Smooth muscle cell (in vitro differentiated cells): ENCODE results near the gene GID8. TPM values are rescaled to one million over a fixed set of nuclear protein-coding genes. Genes with fewer than 3 reads are reported as not detected.

Experiments used
- DNase-seq: peaks from one replicate; lab custom pipeline; 2025; ENCODE audit not compliant: unreplicated experiment; lab: John Stamatoyannopoulos, UW
- H2AFZ ChIP-seq: fragments of 200-600 bp; sonication (generic); 2 replicates; pipeline ENCODE4 v1.6.0; 2016; ENCODE audit warnings: antibody characterized with exemption, low read depth, mild to moderate bottlenecking
- H3F3A ChIP-seq: fragments of 200-600 bp; sonication (generic); 2 replicates; pipeline ENCODE4 v1.6.0; 2017; ENCODE audit warnings: antibody characterized with exemption, low read depth
- H3K27ac ChIP-seq: fragments of 200-600 bp; sonication (generic); 2 replicates; pipeline ENCODE4 v1.5.1; 2016; ENCODE audit warnings: low read depth, mild to moderate bottlenecking
- H3K27me3 ChIP-seq: fragments of 200-600 bp; sonication (generic); 2 replicates; pipeline ENCODE4 v1.6.1; 2016; ENCODE audit warnings: low read depth, mild to moderate bottlenecking
- H3K36me3 ChIP-seq: fragments of 200-600 bp; sonication (generic); 2 replicates; pipeline ENCODE4 v1.5.1; 2016; ENCODE audit warnings: low read depth
- H3K4me1 ChIP-seq: fragments of 200-600 bp; sonication (generic); 2 replicates; pipeline ENCODE4 v1.5.1; 2016; ENCODE audit warnings: low read depth
- H3K4me2 ChIP-seq: fragments of 200-600 bp; sonication (generic); 2 replicates; pipeline ENCODE4 v1.6.0; 2016; ENCODE audit warnings: mild to moderate bottlenecking
- H3K4me3 ChIP-seq: fragments of 200-600 bp; sonication (generic); 2 replicates; pipeline ENCODE4 v1.5.1; 2016; ENCODE audit warnings: mild to moderate bottlenecking
- H3K79me2 ChIP-seq: fragments of 200-600 bp; sonication (generic); 2 replicates; pipeline ENCODE4 v1.6.0; 2016; ENCODE audit warnings: low read depth, mild to moderate bottlenecking
- H3K9ac ChIP-seq: fragments of 200-600 bp; sonication (generic); 2 replicates; pipeline ENCODE4 v1.6.0; 2016; ENCODE audit warnings: low read depth
- H3K9me3 ChIP-seq: fragments of 200-600 bp; sonication (generic); replicated peaks from 2 replicates; pipeline ENCODE4 v1.5.1; 2016; ENCODE audit warnings: low read depth
- H4K20me1 ChIP-seq: fragments of 200-600 bp; sonication (generic); 2 replicates; pipeline ENCODE4 v1.6.0; 2016; ENCODE audit warnings: low read depth
- WGBS: methylation state at CpG from one replicate; pipeline ENCODE4 v1.1.7; 2016; ENCODE audit warnings: low lambda C conversion rate; 5-methylcytosine and 5-hydroxymethylcytosine counted together
- polyA plus RNA-seq: library from polyadenylated mRNA; unstranded; fragments of >200 nt; fragmentation: Nextera tagmentation; extraction: Ambion mirVana; gene quantifications from 2 replicates; pipeline ENCODE4 v1.2.1, GENCODE V29; 2016
- total RNA-seq: library from RNA; depleted of rRNA; stranded (reverse); fragments of >200 nt; gene quantifications from 2 replicates; pipeline ENCODE4 v1.2.3, GENCODE V29; 2014
- TF ChIP-seq, protein P1 (sequence below): fragments of 200-600 bp; sonication (generic); IDR thresholded peaks from 2 replicates; pipeline ENCODE4 v1.5.1; 2017; ENCODE audit warnings: borderline replicate concordance, mild to moderate bottlenecking, antibody characterized with exemption; ENCODE audit not compliant: insufficient read depth, poor library complexity, severe bottlenecking

Gene GID8
- total and polyA plus RNA-seq, 2 experiments from 2014 or later = 13.9 to 23.5 TPM

DNA sequence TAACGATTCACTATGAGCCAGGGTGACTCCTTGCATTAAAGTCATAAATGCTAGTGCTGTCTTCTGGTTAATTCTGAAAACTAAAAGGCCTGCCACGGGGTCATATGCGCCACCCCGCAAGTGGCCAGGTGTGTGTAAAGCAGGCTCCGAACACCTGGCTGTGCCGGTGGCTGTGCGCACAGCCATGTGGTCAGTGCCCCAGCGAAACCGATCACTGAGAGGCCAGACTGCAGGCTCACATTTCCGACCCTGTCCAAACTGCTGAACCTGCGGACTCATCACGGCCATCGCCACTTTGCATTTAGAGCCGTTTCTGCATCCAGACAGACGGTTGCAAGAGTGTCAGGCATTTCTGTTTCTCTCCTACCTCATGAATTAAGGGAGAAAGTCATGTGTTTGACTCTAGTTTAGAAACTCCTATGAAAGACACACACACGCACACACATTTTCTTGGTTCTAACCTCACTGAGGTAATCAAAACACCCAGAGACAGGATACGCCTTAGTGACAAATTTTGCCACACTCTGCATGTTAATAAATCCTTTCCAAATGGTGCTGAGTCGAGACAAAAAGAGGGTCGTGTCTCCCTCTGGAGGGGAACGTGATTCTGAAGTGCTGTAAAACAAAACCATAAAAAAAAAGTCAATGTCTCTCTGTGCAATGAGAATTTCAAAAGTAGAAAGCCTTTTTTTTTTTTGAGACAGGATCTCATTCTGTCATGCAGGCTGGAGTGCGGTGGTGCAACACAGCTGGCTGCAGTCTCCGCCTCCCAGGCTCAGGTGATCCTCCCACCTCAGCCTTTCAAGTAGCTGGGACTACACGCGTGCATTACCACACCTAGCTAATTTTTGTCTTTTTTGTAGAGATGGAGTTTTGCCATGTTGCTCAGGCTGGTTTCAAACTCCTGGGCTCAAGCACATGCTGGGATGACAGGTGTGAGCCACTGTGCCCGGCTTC is 45.3 kb upstream of the GID8 start:
- H2AFZ ChIP-seq = no peak overlapping the region
- no peaks in the 10 kb centered on the region for H3K9me3 ChIP-seq
- no peak overlapping the region for H3K27ac ChIP-seq
- peaks cover 11% of the 10 kb centered on the region for H3K79me2 ChIP-seq
- 94% methylated on average over 25 of the region's 25 CpGs for WGBS
- no peaks in the 10 kb centered on the region for H3K27me3 ChIP-seq
- H3K36me3 ChIP-seq = peaks cover 10% of the 10 kb centered on the region
- no peak overlapping the region for H3K4me3 ChIP-seq
- peaks cover 9% of the 10 kb centered on the region for H3F3A ChIP-seq
- no peak for DNase-seq
- H3K4me1 ChIP-seq = no peaks in the 10 kb centered on the region
- no peak overlapping the region for H3K9ac ChIP-seq
- H3K4me2 ChIP-seq = no peak overlapping the region
- TF ChIP-seq, protein P1, sequence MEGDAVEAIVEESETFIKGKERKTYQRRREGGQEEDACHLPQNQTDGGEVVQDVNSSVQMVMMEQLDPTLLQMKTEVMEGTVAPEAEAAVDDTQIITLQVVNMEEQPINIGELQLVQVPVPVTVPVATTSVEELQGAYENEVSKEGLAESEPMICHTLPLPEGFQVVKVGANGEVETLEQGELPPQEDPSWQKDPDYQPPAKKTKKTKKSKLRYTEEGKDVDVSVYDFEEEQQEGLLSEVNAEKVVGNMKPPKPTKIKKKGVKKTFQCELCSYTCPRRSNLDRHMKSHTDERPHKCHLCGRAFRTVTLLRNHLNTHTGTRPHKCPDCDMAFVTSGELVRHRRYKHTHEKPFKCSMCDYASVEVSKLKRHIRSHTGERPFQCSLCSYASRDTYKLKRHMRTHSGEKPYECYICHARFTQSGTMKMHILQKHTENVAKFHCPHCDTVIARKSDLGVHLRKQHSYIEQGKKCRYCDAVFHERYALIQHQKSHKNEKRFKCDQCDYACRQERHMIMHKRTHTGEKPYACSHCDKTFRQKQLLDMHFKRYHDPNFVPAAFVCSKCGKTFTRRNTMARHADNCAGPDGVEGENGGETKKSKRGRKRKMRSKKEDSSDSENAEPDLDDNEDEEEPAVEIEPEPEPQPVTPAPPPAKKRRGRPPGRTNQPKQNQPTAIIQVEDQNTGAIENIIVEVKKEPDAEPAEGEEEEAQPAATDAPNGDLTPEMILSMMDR = no peak
- H4K20me1 ChIP-seq = peaks cover 19% of the 10 kb centered on the region

DNA sequence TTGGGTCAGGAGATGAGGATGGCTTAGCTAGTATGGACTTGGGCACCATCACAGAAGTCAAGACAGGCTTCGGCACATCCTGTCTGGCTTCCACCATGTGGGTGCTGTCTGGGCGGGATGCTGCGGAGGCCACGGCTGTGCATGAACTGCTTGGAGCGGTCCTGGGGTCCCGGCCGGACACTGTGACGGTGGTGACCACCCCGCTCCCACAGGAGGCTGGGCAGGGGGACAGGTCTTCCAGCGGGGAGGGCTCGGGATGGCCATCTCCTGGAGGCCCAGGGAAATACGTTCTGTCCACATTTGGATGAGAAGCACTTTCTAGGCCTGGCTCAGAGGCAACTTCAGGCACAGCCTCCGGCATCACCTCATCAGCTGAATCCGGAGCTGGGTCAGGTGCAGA is 44.2 kb upstream of the GID8 start:
- Histone ChIP-seq H3K9ac (no peak overlapping the region), H4K20me1 (peaks cover 19% of the 10 kb centered on the region), H3K36me3 (peaks cover 10% of the 10 kb centered on the region)

DNA sequence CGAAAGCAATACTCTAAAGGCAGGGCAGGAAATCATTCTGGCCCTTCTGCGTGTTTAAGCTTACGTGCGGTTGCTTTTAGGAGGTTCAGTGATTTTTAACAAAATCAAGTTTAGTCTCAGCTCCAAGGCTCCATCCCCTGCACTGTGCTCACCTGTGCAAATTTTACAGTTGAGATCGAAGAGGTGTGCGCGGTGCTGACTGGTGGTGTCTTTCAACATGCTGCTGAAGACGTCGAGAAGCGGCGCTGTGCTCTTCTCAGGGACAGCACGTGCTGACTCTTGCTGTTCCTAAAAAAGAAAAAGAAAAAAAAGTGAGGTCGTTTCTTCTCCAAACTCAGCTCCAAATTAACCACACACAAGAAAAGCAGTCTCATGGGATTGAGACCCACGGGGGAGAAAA is 43.7 kb upstream of the GID8 start:
- WGBS = 95% methylated on average over 14 of the region's 14 CpGs
- TF ChIP-seq, protein P1 = no peak
- DNase-seq = no peak
- peaks cover 10% of the 10 kb centered on the region for H3K36me3 ChIP-seq
- H3K9me3 ChIP-seq = no peaks in the 10 kb centered on the region
- H3K4me2 ChIP-seq = no peak overlapping the region
- peaks cover 21% of the 10 kb centered on the region for H4K20me1 ChIP-seq
- no peak overlapping the region for H3K9ac ChIP-seq
- H3K27me3 ChIP-seq = no peaks in the 10 kb centered on the region
- no peaks in the 10 kb centered on the region for H3F3A ChIP-seq
- no peak overlapping the region for H2AFZ ChIP-seq
- H3K79me2 ChIP-seq = peaks cover 11% of the 10 kb centered on the region
- H3K27ac ChIP-seq = no peak overlapping the region
- H3K4me3 ChIP-seq = no peak overlapping the region
- H3K4me1 ChIP-seq = peaks cover 7% of the 10 kb centered on the region

More for the DNA sequence above, 44.2 kb upstream of the GID8 start:
- TF ChIP-seq, protein P1 = no peak
- 97% methylated on average over 14 of the region's 14 CpGs for whole genome bisulfite sequencing
- Histone ChIP-seq H3K4me3 (no peak overlapping the region), H3K27ac (no peak overlapping the region), H3K79me2 (peaks cover 11% of the 10 kb centered on the region), H2AFZ (no peak overlapping the region), H3F3A (no peaks in the 10 kb centered on the region), H3K27me3 (no peaks in the 10 kb centered on the region), H3K4me2 (no peak overlapping the region), H3K9me3 (no peaks in the 10 kb centered on the region), H3K4me1 (peaks cover 1% of the 10 kb centered on the region)
- no peak for DNase-seq
